ENCODE measurements around the gene SIRPA.

The SIRPA gene

GRCh38 chr20:1853473-1853872 is 41.7 kb upstream of the SIRPA start:
- no peak for TF ChIP-seq CTCF (IDR thresholded peaks at IDR 0.05; ENCODE audit: insufficient read depth, low read depth, low read length, missing control alignments)
- DNase-seq (ENCODE audit: low read depth): no peak

GRCh38 chr20:1854246-1854645 is 41.0 kb upstream of the SIRPA start:
- no peak for TF ChIP-seq CTCF (IDR thresholded peaks at IDR 0.05; ENCODE audit: insufficient read depth, low read depth, low read length, missing control alignments)

More at GRCh38 chr20:1853473-1853872, 41.7 kb upstream of the SIRPA start:
- H3K4me3 ChIP-seq (ENCODE audit: low read depth, low read length): no peak overlapping the region

GRCh38 chr20:1855109-1855508 is 40.1 kb upstream of the SIRPA start:
- TF ChIP-seq CTCF (IDR thresholded peaks at IDR 0.05; ENCODE audit: insufficient read depth, low read depth, low read length, missing control alignments): no peak
- no peak overlapping the region for H3K4me3 ChIP-seq (ENCODE audit: low read depth, low read length)
- no peak for DNase-seq (ENCODE audit: low read depth)

More at GRCh38 chr20:1854246-1854645, 41.0 kb upstream of the SIRPA start:
- no peak overlapping the region for H3K4me3 ChIP-seq (ENCODE audit: low read depth, low read length)
- no peak for DNase-seq (ENCODE audit: low read depth)

GRCh38 chr20:1855690-1856089 is 39.5 kb upstream of the SIRPA start:
- DNase-seq (ENCODE audit: low read depth): no peak
- H3K4me3 ChIP-seq (ENCODE audit: low read depth, low read length): no peak overlapping the region
- no peak for TF ChIP-seq CTCF (IDR thresholded peaks at IDR 0.05; ENCODE audit: insufficient read depth, low read depth, low read length, missing control alignments)

GRCh38 chr20:1856424-1856823 is 38.8 kb upstream of the SIRPA start:
- no peak for DNase-seq (ENCODE audit: low read depth)
- H3K4me3 ChIP-seq (ENCODE audit: low read depth, low read length): no peak overlapping the region
- no peak for TF ChIP-seq CTCF (IDR thresholded peaks at IDR 0.05; ENCODE audit: insufficient read depth, low read depth, low read length, missing control alignments)

- no peak for TF ChIP-seq CTCF (IDR thresholded peaks at IDR 0.05; ENCODE audit: insufficient read depth, low read depth, low read length, missing control alignments)
- no peak overlapping the region for H3K4me3 ChIP-seq (ENCODE audit: low read depth, low read length)
- DNase-seq (ENCODE audit: low read depth): no peak
Measured at GRCh38 chr20:1857466-1857865, 37.7 kb upstream of the SIRPA start.

GRCh38 chr20:1858871-1859270 is 36.3 kb upstream of the SIRPA start:
- no peak for DNase-seq (ENCODE audit: low read depth)
- no peak for TF ChIP-seq CTCF (IDR thresholded peaks at IDR 0.05; ENCODE audit: insufficient read depth, low read depth, low read length, missing control alignments)
- H3K4me3 ChIP-seq (ENCODE audit: low read depth, low read length): no peak overlapping the region
